NCI-H774 (cell line): ENCODE measurements around the gene GGCT.

Experiments used
- DNase-seq: peaks from one replicate; lab custom pipeline; 2025; lab: John Stamatoyannopoulos, UW

The GGCT gene

GRCh38 chr7:30462179-30462578 is 42.5 kb downstream of the GGCT start:
- no peak for DNase-seq

- no peak for DNase-seq
Measured at GRCh38 chr7:30460246-30460633, 44.4 kb downstream of the GGCT start.

GRCh38 chr7:30459591-30460245 is 44.9 kb downstream of the GGCT start:
- no peak for DNase-seq

- no peak for DNase-seq
Measured at GRCh38 chr7:30458311-30458710, 46.3 kb downstream of the GGCT start.

GRCh38 chr7:30453921-30454320 is 50.7 kb downstream of the GGCT start:
- DNase-seq, result no peak

- no peak for DNase-seq
Measured at GRCh38 chr7:30453016-30453415, 51.6 kb downstream of the GGCT start.

GRCh38 chr7:30452280-30452930 is 52.2 kb downstream of the GGCT start:
- DNase-seq, result no peak

- DNase-seq, result no peak
Measured at GRCh38 chr7:30451539-30452279, 52.9 kb downstream of the GGCT start.

GRCh38 chr7:30450983-30451497 is 53.6 kb downstream of the GGCT start:
- no peak for DNase-seq

GRCh38 chr7:30450240-30450982 is 54.2 kb downstream of the GGCT start:
- no peak for DNase-seq

GRCh38 chr7:30448461-30449189 is 56.0 kb downstream of the GGCT start:
- no peak for DNase-seq

- no peak for DNase-seq
Measured at GRCh38 chr7:30447466-30447865, 57.2 kb downstream of the GGCT start.
